GM19238 (cell line): ENCODE data around the gene ANGEL1.
A peak's percentile ranks its signal among the peaks of the same experiment; 100 is the strongest.

Experiments used
- DNase-seq: peaks from one replicate; pipeline ENCODE4 v3.0.0; 2011; ENCODE audit warnings: low spot score; ENCODE audit not compliant: insufficient read length

Gene ANGEL1

DNA sequence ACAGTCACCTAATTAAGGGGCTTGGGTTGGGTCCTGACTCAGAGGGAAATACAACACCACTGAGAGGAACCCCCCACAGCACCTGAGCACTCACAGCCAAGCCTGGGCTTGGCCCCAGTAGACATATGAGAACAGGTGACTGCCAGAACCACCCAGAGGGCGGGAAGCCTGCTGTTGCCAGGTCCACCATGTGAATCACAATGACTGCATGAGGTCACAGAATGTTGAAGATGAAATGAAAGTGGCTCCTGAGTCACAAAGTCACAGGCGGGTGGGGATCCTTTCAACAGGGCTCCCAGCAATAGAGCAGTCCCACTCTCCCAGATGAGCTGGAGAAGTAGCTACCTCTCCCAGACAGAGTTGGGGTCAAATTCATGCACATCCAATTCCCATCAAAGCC lies 13.4 kb upstream of the ANGEL1 start, which contains the start of gene LRRC74A:
Gene LRRC74A, plus strand, starts transcription at position 287 of the 400 bp plus-strand sequence. CDS start 290 bp downstream, outside the sequence.
- DNase-seq, result no peak

- no peak for DNase-seq
These were observed 8.0 kb upstream of the ANGEL1 start for GRCh38 chr14:76820700-76821099.

DNA sequence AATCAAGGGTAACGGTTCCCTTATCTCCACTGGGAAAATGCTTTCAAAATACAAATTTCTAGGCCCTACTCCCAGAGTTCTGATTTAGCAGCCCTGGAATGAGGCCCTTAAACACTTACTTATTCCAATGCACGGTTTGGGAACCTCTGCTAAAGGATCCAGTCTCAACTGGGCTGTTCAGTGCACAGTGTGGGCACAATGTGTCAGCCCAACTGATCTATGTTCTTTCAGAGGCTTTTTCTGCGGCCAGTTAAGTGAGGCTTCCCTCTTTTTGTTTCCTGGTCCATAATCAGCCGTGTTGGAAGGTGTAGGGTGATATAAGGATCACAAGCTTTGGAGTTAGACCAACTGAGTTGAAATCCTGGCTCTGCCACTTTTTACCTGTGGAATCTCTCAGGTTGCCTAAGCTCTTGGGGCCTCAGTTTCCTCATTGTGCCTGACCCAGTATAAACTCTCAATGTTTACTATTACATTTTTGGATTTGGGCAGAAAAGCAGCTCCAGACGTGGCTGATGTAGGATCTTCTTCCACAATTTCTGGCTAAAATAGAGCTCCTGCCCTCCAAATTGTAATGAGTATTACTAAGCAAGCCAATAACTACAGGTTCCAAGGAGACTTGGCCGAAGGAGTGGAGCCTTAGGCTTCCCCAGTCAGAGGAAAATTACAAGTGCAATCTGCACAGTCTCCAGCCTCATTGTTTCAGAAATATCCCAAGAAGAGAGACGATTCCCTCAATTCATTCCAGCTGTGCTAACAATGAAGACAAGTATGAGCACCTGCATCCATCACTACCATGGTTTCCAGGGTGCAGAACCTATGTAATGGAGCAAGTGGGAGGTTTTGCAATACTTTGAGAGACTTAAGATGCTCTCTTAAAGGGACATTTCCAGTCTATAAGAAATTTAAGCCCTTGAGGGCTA lies 2.3 kb upstream of the ANGEL1 start:
- DNase-seq, result no peak

DNA sequence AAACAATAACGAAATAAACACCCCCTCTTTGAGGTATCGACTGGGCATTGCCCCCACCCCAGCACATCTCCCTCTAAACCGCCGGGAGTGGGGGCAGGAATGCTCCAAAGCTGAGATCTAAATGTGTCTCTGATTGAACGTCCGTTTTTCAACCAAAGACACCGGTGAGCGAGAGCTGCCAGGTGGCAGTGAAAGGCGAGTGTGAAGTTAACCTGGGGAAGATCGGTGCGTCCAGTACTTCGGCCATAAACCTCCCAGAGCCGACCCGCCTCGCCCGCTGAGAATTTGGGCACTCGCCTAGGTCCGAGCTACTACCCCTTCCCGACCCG lies 625 bp downstream of the ANGEL1 start:
- DNase-seq, result no peak

GRCh38 chr14:76811561-76811960 lies 1.1 kb downstream of the ANGEL1 start:
- no peak for DNase-seq

- DNase-seq, result no peak
These were observed 1.7 kb downstream of the ANGEL1 start for GRCh38 chr14:76810953-76811400.

DNA sequence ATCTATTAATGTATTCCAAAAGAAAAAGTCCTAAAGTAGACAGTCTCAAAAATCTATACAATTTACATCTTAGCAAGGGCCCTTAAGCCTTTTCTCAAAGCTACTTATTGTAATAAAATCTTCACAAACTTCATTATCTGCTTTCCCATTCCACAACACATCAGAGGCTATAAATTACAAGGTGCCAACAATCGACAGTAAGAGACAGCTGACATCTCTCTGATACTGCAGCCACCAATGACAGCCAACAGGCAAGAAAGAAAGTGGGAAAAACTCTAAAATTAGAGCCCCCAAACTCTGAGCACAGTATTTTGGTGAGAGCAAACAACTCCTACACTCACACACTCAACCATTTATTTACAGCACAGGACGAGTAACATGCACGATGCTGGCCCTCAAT lies 2.2 kb downstream of the ANGEL1 start:
- no peak for DNase-seq

- DNase-seq, result no peak
These were observed 3.7 kb downstream of the ANGEL1 start for GRCh38 chr14:76808990-76809389.

DNA sequence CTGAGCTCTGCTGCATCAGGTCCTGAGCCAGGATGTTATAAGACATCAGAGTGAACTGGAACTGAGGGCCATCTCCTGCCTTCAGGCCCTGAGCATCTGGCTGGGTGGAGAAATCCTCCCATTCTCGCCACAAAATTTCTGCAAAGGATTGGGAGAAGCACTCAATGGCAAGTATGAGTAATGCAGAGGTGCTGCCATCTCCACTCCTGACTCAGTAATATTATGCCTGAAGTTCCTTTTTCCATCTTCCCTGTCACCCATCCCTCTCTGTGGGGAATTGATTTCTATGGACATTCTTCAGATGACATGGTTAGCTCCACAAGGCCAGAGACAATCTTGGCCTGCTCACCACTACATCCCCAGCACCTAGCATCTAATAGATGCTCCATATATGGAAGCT lies 4.7 kb downstream of the ANGEL1 start:
- DNase-seq, result no peak

- DNase-seq, result no peak
These were observed 6.2 kb downstream of the ANGEL1 start for GRCh38 chr14:76806446-76806845.

DNA sequence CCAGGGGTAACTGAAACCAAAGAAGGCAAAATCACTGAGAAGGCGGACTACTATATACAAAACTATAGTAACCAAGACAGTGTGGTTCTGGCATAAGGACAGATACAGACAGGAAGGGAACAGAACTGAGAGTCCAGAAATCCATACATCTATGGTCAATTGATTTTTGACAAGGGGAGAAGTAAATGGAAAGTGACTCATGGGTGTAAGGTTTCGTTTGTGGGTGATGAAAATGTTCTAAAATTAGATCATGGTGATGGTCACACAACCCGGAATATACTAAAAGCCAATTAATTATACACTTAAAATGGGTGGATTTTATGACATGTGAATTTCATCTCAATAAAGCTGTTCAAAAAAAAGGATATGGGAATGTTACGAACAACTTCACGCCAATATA lies 18.7 kb downstream of the ANGEL1 start:
- no peak for DNase-seq

GRCh38 chr14:76793324-76793723 lies 19.4 kb downstream of the ANGEL1 start:
- DNase-seq, result no peak

DNA sequence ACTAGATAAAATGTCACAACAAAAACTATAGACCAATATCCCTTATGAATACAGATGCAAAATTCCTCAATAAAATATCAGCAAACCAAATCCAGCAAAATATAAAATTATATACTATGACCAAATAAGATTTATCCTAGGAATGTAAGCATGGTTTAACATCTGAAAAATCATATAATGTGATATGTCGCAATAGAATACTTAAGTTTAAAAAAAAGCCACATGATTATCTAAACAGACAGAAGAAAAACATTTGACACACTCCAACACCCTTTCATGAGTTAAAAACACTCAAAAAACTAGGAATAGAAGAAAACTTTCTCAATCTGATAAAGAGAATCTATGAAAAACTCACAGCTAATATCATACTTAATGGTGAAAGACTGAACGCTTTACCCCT lies 20.3 kb downstream of the ANGEL1 start:
- DNase-seq, result no peak

DNA sequence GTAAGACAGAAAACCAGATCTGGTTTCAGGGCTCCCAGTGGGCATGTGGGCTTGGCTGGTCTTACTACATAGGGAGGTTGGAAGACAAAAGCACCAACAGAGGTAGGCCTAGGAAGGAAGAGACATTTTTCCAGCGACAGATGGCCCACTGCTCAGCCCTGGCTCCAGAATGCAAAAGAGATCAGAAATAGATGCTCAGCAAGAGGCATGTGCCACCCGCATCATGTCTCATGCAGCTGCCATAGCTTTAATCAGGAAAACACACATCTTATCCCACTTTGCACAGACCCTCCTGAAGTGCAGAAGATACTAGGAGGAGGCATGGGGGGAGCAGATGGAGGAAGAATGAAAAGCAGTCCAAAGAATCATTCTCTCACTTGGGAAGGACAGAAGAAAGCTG lies 26.1 kb downstream of the ANGEL1 start:
- no peak for DNase-seq

- DNase-seq, result peak; percentile 78
These were observed 27.8 kb downstream of the ANGEL1 start for GRCh38 chr14:76784881-76785280.

DNA sequence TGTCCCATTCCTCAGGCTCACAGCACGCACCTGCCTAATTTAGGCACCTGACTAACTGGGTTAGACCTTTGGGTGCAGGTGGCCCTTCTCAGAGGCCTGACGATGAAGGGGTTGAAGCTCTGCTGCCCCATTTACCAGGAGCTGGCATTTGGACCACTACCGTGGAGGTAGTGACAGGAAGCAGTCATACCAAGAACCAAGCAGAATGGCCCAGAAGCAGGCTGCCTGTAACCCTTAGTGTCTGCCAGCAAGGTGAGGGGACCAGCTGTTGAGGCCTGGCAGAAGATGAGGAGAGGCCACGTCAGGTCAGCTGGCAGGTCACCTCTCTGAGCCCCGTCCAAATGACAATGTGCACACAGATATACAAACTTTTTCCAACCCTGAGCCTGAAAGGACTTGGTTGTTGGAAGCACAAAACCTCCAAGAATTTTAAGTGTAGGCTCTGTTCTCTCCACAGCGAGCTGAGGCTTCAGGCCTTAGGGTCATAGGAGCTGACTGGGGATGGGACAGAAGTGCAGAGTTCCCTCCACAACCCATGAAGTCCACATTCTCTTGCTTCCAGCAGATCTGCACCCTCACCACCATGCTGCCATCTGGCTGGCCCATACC lies 28.3 kb downstream of the ANGEL1 start:
- no peak for DNase-seq

GRCh38 chr14:76782885-76783566 lies 29.7 kb downstream of the ANGEL1 start:
- no peak for DNase-seq

- DNase-seq, result no peak
These were observed 30.4 kb downstream of the ANGEL1 start for GRCh38 chr14:76782115-76782884.

DNA sequence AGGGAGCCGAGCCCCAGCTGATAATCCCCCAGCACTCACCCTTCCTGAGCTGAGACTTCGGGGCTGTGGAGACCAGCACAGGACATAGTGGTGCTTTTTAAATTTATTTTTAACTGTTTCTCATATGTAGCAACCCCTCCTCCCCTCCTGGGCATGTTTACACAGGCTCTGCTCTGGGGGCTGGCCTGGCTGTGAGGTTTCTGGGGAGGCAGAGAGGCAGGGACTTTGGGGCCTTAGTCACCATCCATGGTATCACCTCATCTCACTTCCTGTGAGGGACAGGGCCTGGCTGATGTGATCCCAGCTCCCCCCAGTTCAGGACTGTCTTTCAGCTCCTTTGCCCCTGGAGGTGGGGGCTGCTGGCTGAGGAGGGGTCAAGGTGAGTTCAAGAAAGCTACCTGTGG lies 31.0 kb downstream of the ANGEL1 start:
- no peak for DNase-seq

DNA sequence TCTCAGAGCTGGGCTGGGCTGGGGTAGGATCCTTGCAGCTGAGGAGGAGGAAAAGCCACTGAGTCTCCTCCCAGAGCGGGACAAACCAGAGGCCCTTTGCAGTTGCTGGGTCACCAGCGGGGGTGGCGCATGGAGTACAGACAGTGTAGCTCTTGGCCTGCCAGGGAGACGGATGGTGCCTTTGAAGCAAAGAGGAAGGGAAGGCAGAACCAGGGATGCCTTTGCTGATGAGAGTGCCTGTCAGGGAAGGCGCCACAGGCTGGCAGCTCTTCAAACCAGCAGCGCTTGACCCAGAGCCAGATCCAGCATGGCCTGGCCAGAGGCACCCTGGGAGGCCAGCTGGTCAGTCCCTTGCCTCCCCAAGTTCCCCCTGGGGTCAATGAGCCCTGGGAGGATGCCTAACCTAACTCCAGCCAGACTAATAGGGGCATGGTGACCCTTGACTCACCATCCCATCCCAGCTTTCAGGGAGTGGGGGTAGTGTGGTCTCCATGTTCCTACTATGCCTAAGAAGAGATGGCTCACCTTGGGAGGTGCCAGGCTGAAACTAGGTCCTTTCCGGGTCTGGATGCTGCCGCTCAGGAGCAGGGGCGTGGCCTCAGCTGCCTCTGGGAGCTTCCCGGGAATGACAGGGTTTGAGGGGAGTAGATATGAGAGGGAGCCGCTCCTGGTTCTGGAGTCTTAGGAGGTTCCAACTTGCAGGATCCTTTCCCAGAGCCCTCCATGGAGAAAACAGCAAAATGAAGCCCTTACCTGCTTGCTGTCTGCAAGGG lies 31.6 kb downstream of the ANGEL1 start:
- no peak for DNase-seq

- no peak for DNase-seq
These were observed 32.3 kb downstream of the ANGEL1 start for GRCh38 chr14:76780360-76780759.
